OCI-LY7 (cell line): ENCODE measurements around the gene LCE3A.

Source experiments
- EZH2phosphoT487 ChIP-seq: fragments of 200-600 bp; sonication (generic); IDR thresholded peaks from 2 replicates; pipeline ENCODE4 v1.6.1; 2018; ENCODE audit warnings: low read depth, borderline replicate concordance, mild to moderate bottlenecking, mixed run types, antibody characterized with exemption, low read length, moderate library complexity, mixed read lengths
- TF ChIP-seq, protein P1 (sequence below): fragments of 200-600 bp; sonication (generic); conservative IDR thresholded peaks from 2 replicates; pipeline ENCODE4 v1.5.1; 2014; ENCODE audit warnings: mild to moderate bottlenecking, antibody characterized with exemption, low read length, moderate library complexity, mixed read lengths

GRCh38 chr1:152577168-152577567, 45.7 kb downstream of the LCE3A start:
- TF ChIP-seq, protein P1, sequence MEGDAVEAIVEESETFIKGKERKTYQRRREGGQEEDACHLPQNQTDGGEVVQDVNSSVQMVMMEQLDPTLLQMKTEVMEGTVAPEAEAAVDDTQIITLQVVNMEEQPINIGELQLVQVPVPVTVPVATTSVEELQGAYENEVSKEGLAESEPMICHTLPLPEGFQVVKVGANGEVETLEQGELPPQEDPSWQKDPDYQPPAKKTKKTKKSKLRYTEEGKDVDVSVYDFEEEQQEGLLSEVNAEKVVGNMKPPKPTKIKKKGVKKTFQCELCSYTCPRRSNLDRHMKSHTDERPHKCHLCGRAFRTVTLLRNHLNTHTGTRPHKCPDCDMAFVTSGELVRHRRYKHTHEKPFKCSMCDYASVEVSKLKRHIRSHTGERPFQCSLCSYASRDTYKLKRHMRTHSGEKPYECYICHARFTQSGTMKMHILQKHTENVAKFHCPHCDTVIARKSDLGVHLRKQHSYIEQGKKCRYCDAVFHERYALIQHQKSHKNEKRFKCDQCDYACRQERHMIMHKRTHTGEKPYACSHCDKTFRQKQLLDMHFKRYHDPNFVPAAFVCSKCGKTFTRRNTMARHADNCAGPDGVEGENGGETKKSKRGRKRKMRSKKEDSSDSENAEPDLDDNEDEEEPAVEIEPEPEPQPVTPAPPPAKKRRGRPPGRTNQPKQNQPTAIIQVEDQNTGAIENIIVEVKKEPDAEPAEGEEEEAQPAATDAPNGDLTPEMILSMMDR, result no peak
- no peak for TF ChIP-seq EZH2phosphoT487
